HuH-7.5 (cell line): ENCODE measurements around the gene TINAGL1.

Source experiments
- DNase-seq: peaks from one replicate; pipeline ENCODE4 v3.0.0; 2011; ENCODE audit warnings: low spot score

The TINAGL1 gene

GRCh38 chr1:31607360-31607759 is 31.0 kb downstream of the TINAGL1 start:
- no peak for DNase-seq

- DNase-seq, result no peak
These were observed 33.3 kb downstream of the TINAGL1 start for GRCh38 chr1:31609514-31610118.

GRCh38 chr1:31614414-31615005 is 38.2 kb downstream of the TINAGL1 start:
- no peak for DNase-seq

GRCh38 chr1:31615414-31615813 is 39.1 kb downstream of the TINAGL1 start:
- DNase-seq, result no peak

- DNase-seq, result no peak
These were observed 39.6 kb downstream of the TINAGL1 start for GRCh38 chr1:31615939-31616338.

- no peak for DNase-seq
These were observed 41.1 kb downstream of the TINAGL1 start, which contains the start of gene HCRTR1 for GRCh38 chr1:31617218-31617915. Gene HCRTR1, plus strand, starts transcription at chr1:31617689. Its CDS starts 1,504 bp downstream, at chr1:31619193.

- DNase-seq, result peak; percentile 73
These were observed 41.8 kb downstream of the TINAGL1 start for GRCh38 chr1:31617916-31618746.

GRCh38 chr1:31618916-31619846 is 42.9 kb downstream of the TINAGL1 start:
- no peak for DNase-seq

GRCh38 chr1:31620631-31621497 is 44.5 kb downstream of the TINAGL1 start:
- no peak for DNase-seq

- DNase-seq, result no peak
These were observed 45.1 kb downstream of the TINAGL1 start for GRCh38 chr1:31621498-31621820.

- DNase-seq, result no peak
These were observed 45.8 kb downstream of the TINAGL1 start for GRCh38 chr1:31621847-31622730.

GRCh38 chr1:31623365-31623764 is 47.0 kb downstream of the TINAGL1 start:
- DNase-seq, result no peak

- no peak for DNase-seq
These were observed 48.0 kb downstream of the TINAGL1 start for GRCh38 chr1:31624309-31624708.

- no peak for DNase-seq
These were observed 48.6 kb downstream of the TINAGL1 start for GRCh38 chr1:31624731-31625514.

GRCh38 chr1:31625561-31626222 is 49.4 kb downstream of the TINAGL1 start:
- DNase-seq, result no peak

GRCh38 chr1:31626223-31627207 is 50.2 kb downstream of the TINAGL1 start:
- no peak for DNase-seq
